Uterus (tissue), 2 donors: ENCODE measurements around the gene IL1RAPL2.

Source experiments
- CTCF ChIP-seq, 4 experiments: fragments of 200-600 bp in 2 of 4; fragments of 450-650 bp in 2 of 4; sonication (generic) in 2 of 4; IDR thresholded peaks; one replicate each; pipeline ENCODE4 v1.5.1; 2016 to 2019; ENCODE audit warnings: antibody characterized with exemption in 4 of 4, mild to moderate bottlenecking in 2 of 4, moderate library complexity in 1 of 4
- POLR2A ChIP-seq, 2 donors: fragments of 450-650 bp; IDR thresholded peaks; one replicate each; pipeline ENCODE4 v1.6.1; 2016; ENCODE audit warnings: antibody characterized with exemption in 2 of 2, mild to moderate bottlenecking in 1 of 2, moderate library complexity in 1 of 2

GRCh38 chrX:104665691-104666090 lies 99.7 kb downstream of the IL1RAPL2 start:
- TF ChIP-seq CTCF (IDR thresholded peaks at IDR 0.05) (no peak), POLR2A (IDR thresholded peaks at IDR 0.05) (no peak)
